NCI-H345 treated with DMSO at 0.1 percent for 48 hours (cell line): ENCODE measurements around the gene RBM3.
A peak's percentile ranks its signal among the peaks of the same experiment; 100 is the strongest.

Experiments used
- DNase-seq: peaks from one replicate; lab custom pipeline; 2025; ENCODE audit not compliant: unreplicated experiment; lab: John Stamatoyannopoulos, UW

Gene RBM3

GRCh38 chrX:48576108-48576507 is 1.8 kb downstream of the RBM3 start:
- DNase-seq, result no peak

- no peak for DNase-seq
Observed at GRCh38 chrX:48578661-48579128, 4.4 kb downstream of the RBM3 start.

GRCh38 chrX:48579259-48579658 is 5.0 kb downstream of the RBM3 start:
- no peak for DNase-seq

- DNase-seq, result no peak
Observed at GRCh38 chrX:48580662-48581061, 6.4 kb downstream of the RBM3 start.

GRCh38 chrX:48584698-48585097 is 10.4 kb downstream of the RBM3 start:
- no peak for DNase-seq

GRCh38 chrX:48589482-48590162 is 15.3 kb downstream of the RBM3 start:
- no peak for DNase-seq

- no peak for DNase-seq
Observed at GRCh38 chrX:48590203-48591103, 16.2 kb downstream of the RBM3 start.

GRCh38 chrX:48591255-48591791 is 17.0 kb downstream of the RBM3 start:
- DNase-seq, result no peak

- no peak for DNase-seq
Observed at GRCh38 chrX:48592971-48593370, 18.7 kb downstream of the RBM3 start.

GRCh38 chrX:48595929-48596328 is 21.6 kb downstream of the RBM3 start:
- DNase-seq, result no peak

GRCh38 chrX:48597353-48598264 is 23.3 kb downstream of the RBM3 start, which contains the start of gene WDR13:
WDR13 (plus strand) TSS chrX:48597492; CDS start chrX:48597997, 505 bp downstream.
- DNase-seq, result peak; percentile 82

- no peak for DNase-seq
Observed at GRCh38 chrX:48598614-48599013, 24.3 kb downstream of the RBM3 start.

GRCh38 chrX:48599341-48599740 is 25.1 kb downstream of the RBM3 start:
- no peak for DNase-seq

GRCh38 chrX:48600226-48600625 is 25.9 kb downstream of the RBM3 start:
- no peak for DNase-seq

- DNase-seq, result no peak
Observed at GRCh38 chrX:48601741-48602394, 27.6 kb downstream of the RBM3 start.

- DNase-seq, result no peak
Observed at GRCh38 chrX:48604701-48605100, 30.4 kb downstream of the RBM3 start.

GRCh38 chrX:48606091-48606490 is 31.8 kb downstream of the RBM3 start:
- no peak for DNase-seq

- no peak for DNase-seq
Observed at GRCh38 chrX:48611703-48612102, 37.4 kb downstream of the RBM3 start.

GRCh38 chrX:48613502-48614160 is 39.3 kb downstream of the RBM3 start:
- no peak for DNase-seq

GRCh38 chrX:48616576-48616975 is 42.3 kb downstream of the RBM3 start:
- no peak for DNase-seq
